NCI-H1417 treated with DMSO at 0.1 percent for 48 hours (cell line): ENCODE measurements around the gene ITGB5.
"Not testable (repeated sequence)": the region's sequence is repeated elsewhere in the genome, so short reads cannot be mapped to it uniquely, and the experiment has no call there.

Experiments used
- DNase-seq: peaks from one replicate; lab custom pipeline; 2025; lab: John Stamatoyannopoulos, UW

The ITGB5 gene

DNA sequence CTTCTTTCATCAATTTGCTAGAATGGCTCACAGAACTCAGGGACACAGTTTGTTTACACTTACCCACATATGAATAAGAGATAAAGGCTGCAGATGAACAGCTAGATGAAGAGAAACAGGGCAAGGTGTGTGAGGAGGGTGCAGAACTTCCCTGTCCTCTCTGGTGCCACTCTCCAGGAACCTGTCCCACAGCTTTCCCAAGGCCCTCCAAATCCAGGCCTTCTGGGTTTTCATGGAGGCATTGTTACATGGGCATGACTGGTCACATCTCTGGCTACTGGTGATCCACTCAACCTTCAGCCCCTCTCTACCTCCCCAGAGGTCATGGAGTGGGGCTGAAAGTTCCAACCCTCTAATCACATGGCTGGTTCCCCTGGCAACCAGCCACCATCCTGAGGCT is 73.6 kb downstream of the ITGB5 start:
- DNase-seq = no peak

DNA sequence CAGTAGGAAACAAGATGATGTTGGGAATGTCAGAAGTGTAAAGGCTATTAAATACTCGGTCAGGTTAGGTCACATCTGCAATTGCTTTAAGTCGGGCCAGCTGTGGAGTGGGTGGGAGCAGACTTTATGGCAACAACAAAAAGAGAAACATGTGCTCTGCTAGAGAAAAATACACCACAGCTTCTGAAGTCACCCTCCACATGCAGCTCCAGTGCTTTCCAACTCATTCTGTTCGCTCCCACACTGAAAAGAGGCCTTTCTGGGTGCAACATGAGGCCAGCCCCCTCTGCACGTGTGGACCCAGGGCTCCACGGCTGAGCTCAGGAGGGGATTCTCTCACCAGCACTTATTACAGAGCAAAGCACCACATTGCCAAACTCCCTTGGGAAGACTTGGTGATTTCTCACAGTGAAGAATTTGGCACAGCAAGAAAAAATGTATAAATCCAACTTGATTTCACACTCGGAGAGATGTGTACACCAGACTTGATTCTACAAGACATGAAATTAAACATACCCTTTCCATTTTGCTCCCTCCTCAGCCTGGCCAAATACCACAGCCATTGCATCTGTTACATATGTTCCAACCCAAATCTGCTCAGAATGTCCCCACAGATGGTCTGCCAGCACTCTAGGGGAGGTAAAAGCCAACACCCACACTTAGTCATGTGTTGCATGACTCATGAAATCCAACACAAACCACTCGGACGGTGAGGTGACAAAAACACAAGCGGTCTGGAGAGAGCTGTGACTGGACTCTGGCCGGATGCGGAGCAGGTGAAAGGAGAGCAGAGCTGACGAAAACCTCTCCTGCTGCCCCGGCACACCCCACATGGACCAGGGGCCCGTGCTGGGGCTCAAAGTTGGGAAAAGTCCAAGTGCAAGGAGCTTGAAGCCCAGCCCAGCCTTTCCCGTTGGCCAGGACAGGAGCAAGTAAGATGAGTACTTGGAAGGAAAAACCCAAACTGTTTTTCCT is 74.6 kb downstream of the ITGB5 start:
- no peak for DNase-seq

DNA sequence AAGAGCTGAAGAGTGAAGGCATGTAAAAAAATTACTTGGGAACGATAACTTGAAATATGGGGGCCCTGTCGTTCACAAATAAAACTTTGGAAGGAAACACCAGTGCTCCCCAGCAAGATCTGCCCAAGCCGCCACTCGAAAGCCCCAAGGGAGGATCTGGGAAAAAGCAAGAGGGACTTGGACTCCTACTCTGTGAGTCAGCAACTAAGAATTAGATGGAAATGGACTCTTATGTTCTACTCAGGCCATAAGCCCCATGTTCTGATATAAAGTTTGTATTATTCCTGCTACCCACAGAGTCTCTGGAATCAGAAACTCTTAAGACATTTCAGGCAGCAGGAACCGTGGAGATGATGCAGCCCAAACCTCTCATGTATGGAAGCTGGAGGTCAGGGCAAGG is 75.7 kb downstream of the ITGB5 start:
- DNase-seq = no peak

DNA sequence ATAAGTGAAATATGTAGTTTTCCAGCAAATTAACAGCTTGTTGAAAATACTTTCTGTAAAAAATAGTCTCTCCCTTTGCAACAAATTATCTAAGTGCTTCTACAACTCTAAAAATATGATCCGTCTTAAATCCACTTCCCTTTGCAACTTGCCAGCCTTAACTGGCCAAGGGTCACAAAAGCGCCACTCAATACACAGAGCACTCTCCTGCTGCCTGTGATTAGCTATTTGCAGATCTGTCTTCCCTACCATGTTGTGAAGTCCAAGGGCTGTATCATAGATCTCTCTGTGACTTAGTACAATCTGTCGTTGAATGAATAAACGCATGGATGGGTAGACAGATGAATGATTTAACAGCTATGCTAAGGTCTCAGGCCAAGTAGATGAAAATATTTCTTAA is 76.2 kb downstream of the ITGB5 start:
- no peak for DNase-seq

DNA sequence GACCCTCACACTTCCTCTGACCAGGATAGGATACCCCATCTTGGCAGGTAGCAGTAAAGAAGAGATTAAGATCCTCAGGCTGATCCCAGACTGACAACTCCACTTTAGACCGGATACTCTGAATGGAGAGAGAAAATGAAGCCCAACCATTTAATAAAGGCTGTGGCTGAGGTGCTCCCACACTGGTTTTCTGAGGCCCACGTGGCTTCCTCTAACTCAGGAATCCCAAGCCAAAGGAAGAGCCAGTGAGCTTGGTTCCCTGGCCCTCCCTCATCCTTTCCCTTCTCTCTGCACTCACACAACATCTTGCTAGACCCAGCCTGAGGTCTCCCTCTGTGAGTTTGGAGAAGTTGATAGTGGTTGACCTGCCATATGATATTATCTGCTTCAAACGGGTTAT is 78.1 kb downstream of the ITGB5 start:
- no peak for DNase-seq

DNA sequence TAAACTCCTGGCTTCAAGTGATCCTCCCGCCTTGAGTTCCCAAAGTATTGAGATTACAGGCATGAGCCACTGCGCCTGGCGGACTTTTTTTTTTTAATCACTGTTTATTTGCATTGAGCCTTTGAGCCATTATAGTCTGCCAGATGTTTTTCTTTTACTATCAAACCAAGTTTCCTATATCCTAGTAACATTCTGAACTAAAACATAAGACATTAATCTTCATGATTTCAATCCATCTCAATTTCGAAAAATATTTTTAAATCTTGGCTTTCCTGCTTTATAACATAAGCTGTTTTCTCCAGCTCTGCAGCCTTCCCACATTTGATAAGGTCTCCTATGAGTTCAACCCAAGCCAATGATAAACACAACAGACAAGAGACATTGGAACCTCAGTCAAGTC is 81.5 kb downstream of the ITGB5 start:
- no peak for DNase-seq

DNA sequence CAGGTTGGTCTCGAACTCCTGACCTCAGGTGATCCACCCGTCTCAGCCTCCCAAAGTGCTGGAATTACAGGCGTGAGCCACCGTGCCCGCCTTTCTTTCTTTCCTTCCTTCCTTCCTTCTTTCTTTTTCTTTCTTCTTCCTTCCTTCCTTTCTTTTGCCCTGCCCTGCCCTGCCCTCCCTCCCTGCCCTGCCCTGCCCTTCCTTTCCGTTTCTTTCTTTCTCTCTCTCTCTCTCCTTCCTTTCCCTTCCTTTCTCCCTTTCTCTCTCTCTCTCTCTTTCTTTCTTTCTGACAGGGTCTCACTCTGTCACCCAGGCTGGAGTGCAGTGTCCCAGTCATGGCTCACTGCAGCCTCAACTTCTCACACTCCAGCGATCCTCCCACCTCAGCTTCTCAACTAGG is 82.3 kb downstream of the ITGB5 start:
- no peak for DNase-seq

DNA sequence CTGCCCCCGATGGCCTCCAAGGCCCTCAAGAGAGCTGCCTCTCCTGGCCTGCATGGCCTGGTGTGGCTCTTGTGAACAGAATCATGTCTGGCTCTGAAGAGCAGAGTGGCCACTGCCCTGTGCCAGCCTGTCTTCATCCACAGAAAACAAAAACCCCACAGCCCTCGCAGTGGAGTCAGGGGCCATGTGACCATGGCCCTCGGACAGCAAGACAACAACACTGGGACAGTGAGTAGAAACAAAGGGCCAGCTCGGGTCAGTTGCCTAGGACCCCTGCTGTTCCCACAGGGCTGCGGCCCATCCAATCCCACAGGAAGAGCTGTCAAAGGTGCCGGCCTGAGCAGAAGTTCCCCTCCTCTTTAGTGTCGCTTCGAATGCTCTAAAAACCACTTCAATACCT is 84.5 kb downstream of the ITGB5 start:
- no peak for DNase-seq

DNA sequence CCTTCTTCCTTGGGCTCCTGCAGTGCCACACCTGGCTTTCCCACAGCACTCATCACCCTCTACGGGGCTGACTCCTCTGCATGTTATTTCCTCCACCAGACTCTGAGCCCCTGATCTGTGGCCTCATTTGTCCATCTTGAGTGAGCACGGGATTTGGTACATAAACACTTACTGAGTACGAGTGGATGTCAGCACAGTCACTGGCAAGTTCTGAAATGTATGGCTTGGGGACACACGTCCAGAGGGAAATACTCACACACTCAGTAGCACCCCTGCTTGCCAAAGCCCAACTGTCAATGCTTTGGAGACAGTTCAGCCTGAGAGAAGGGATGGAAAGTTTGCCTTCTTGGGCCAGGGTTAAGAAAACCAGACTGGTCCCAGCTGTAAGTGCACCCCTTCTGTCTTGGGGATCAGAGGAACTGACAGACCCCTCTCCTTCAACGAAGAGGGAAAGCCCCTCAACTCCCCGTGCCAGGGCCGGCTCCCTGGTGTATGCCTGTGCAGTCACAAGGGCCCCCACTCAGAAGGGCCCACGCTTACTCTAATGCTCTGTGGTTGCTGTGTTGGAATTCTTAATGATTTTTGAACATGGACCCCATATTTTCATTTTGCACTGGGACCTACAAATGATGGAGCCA is 85.0 kb downstream of the ITGB5 start:
- no peak for DNase-seq

DNA sequence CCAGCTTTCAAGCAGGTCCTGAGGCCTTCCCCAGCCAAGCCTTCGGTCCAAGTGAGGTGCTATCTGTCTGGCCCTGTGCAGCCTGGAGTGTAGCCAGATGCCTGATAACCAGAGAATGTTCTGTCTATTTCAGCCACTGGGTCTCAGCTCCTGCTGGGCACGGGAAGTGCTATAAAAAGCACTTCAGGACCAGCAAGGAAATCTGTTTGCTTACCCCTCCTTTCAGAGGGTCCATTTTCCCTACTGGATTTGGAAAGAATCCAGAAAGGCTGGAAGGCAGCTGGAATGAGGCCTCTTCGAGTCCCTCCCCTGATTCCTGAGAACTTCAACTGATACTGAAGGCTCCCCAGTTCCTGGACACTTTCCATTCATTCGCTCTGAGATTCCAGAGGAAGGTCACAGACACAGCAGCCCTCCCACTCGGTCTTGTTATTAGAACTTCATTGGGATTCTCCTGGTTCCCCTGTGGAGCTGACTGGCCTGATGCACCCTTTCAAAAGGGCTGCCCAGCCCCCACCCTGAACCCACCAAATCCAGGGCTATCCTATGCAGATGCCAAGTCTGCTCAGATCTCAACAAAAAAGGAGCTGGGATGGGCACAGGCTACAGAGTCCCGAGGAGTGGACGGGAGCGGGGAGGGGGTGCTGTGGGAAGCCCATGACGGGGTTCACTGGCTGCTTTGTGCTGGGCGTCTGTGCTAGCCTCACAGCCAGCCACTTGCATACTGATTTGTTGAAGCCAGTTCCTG is 86.5 kb downstream of the ITGB5 start:
- DNase-seq = no peak

DNA sequence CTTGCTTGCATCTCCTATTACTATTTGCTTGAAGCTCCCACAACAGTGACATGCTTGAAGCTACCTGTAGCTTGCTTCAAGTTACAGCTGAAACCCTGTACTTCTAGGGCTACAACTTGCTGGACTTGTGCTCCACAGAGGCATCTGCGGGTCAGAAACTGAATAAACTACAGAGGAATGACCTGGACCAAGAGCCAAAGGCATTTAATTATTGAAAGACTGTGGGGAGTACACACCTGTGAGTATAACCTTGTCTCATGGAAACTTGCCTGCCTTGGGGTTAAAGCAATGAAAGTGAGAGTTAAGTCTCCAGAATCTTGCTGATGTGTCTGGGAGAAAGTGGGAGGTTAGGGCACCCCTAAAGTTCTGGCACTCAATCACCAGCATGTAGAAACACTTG is 87.1 kb downstream of the ITGB5 start:
- DNase-seq = no peak

DNA sequence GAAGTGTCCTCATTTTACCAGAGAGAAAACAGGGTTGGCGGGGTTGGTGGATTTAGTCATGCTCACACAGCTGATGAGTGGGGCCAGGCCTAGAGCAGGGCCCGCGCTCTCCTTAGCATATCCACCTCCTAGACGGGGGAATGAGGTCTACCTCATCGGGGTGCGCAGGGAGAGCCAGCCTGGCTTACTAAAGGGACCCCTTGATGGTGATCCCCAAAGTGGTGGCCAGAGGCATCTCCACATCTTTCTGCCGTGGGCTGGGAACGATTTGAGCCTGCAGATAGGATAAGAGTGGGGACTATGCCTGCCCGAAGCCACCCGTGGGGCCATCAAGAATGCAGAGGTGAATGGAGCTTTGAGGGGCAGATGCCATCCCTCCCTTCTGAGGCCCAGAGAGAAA is 87.5 kb downstream of the ITGB5 start:
- no peak for DNase-seq

DNA sequence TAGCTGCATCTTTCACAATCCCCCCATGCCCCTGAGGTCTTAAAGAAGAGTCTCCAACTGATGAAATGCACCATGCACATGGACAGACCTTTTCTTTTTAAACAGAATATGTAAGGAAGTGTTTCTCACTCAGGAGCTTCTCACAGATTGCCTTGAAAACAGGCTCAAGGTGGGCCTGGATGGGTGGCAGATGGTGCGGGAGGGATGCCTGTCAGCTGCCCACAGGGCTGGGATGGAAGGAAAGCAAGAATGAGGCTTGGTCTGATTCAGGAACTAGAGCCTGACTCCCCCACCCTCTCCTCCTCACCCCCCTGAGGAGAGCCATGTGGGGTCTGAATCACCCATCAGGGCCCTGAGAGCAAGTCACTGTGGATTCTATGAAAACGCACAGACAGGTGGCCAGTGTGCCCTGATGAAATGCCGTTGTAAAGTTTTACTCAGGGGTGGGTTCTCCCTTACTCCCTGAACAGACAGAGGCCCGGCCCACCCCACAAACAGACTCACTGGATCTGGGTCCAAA is 89.7 kb downstream of the ITGB5 start:
- no peak for DNase-seq

DNA sequence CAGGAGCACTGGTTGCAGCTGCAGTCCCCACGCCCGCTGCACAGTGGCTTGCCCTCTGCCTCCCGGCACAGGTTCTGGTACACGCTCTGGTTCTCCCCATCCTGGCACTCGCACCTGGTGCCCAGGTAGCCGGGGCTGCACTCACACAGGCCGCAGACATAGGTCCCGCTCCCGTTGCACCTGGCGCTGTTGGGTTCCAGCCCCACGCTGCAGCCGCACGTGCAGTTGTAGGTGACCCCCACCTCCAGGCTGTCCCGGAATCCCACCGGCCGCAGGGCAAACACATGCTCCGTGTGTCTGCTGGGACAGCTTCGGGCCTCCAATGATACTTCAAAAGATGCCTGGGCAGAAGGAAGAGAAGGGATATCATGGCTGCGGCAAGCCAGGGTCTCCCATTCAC is 90.7 kb downstream of the ITGB5 start:
- DNase-seq = no peak

DNA sequence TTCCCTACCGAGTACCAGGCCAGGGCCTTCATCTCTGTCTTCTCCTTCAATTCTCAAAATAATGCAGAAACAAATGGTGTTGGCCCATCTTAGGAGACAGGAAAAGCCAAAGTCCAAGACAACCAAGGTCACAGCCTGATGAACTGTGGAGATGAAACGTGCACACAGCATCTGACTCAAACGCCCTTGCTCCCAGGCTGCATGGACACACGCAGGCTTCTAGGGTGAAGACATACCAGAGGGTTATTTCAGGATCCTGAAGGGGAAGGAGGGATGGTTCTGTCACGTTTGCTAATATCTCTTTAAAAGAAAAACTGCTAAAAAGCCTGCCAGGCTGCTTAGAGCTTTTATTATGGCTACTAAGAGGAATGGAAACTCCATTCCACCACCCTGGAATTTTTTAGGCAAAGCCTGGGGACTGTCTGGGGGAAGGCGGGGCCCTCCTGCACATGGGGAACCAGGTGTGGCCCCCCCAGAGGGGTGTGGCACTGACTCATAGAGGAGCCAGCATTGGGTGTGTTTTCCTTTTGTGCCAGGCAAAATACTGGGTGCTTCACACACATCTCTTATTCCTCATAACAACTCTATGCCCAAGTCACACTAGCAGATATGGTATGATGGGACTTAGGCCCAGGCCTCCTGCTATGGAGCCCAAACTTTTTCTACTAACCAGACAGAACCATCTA is 94.0 kb downstream of the ITGB5 start:
- no peak for DNase-seq

DNA sequence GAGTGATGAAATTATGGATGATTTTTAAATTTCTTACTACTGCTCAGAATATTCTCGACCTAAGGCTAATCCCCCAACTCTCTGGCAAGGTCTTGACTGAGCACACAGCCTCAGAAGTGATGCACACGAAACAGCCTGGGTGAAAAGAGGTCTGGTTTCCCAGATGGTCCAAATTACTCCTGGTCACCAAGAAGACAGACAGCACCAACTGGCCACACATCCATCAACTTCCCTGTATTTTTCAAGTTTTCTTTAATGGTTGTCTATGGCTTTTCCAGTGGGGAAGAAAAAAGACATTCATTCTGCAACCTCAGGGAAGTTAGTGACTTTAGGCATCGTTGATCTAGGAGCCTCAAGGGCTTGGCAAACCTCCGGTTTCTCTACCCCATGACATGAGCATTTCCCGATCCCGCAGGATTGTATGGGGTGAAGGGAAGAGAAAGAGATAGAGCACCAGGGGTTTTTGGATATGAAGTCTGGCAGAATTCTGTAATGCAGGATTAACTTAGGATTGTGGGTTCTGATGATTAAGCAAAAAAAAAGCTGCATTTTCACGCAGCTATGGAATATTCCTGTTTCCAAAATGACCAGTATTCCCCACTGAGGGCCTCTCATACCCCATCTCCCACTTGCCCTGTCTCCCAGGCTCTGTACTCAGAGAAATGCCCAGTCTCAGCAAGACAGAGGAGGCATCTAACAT is 94.7 kb downstream of the ITGB5 start:
- no peak for DNase-seq

DNA sequence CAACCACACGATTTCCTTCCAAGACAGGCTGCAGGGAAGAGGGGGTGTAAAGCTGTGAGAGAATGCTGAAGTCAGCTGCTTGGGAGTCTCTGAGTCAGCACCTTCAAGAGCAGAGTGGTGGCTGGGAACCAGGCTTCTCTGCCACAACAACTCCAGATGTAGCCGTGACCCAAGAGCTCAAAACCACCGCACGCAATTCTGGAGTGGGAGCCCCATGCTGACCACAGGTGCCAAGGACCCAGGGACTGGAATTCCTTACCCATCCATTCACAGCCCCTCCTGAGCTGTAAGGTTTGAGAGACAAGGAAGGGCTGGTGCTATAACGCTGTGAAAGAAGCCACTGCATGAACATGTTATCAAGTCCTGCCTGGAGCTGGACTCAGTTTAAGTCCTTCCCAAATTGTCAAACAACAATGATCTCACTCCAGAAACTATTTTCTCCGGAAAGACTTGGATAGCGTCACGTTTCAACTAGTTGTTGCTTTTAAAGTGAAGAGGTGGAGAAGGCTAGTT is 95.5 kb downstream of the ITGB5 start:
- DNase-seq = no peak

DNA sequence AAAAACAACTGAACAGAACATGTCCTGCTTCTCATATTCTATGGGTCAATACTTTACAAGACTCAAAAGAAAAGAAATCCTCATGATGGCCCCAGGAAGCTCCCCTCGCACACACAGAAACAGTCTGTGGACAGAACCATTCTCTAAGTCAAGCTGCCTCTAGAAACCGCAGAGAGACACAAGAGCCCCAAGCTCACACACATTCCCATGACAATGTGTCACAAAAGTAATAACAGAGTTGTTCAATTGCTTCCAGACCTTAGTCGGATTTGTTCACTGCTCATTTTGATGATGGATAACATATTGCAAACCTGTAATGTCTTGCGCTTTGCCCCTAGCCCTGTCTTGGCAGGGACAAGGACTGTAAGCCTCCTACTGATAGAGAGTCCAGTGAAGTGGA is 96.0 kb downstream of the ITGB5 start:
- no peak for DNase-seq

DNA sequence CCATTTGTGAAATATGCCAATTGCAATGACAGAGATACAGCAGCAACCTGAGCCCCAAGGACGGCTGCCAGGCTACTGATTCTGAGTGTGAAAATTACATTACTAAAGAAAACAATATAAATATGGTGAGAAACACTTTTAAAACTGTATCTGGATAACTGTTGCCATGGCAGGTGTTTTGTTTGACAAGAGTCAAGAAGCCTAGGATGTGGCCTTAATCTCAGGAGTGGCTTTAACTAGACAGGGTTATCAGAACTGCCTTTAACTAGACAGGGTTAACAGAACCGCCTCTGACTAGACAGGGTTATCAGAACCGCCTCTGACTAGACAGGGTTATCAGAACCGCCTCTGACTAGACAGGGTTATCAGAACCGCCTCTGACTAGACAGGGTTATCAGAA is 98.1 kb downstream of the ITGB5 start:
- not testable (repeated sequence) for DNase-seq

DNA sequence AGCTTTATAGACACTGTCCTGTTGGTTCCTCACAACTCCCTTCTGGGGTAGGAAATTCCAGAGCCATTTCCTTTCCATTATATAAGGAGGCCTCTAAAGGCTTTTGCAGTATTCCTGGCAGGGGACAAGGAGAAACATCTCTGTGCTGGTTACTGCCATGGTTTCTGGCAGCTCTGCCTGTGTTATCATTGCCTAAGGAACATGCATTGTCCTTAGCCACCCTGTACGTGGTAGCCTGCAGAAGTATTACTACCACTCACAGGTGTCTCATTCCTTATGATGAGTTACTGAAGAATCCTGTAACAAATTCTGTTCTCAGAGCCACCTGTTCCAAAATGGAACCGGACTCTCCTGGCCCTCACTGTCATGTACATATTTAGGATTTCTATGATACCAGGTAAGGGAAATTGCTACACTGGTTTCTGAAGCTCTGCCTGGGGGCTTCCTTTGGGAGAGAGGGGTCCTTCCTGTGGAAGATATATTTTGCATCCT is 98.9 kb downstream of the ITGB5 start:
- DNase-seq = no peak
